ENCODE data around the gene ATP8B4. TPM values are rescaled to one million over a fixed set of nuclear protein-coding genes. Genes with fewer than 3 reads are reported as not detected.

ATP8B4 gene
- polyA plus RNA-seq, 3 donors, result 6.1 to 9.6 (median 6.8) TPM

- H3K4me3 ChIP-seq (replicated peaks in 1 of 3; ENCODE audit: low read depth in 2 of 3, low read length in 3 of 3), result no peak overlapping the region
- peaks cover 68 to 73% of the 10 kb centered on the region in 2 donors for H3K4me1 ChIP-seq (ENCODE audit: control insufficient read depth in 1 of 2, insufficient read depth in 2 of 2, low read length in 2 of 2)
- no peak overlapping the region for H3K4me2 ChIP-seq (replicated peaks; ENCODE audit: extremely low read depth, low read length, poor library complexity, severe bottlenecking)
- H2AFZ ChIP-seq (ENCODE audit: insufficient read depth, low read depth, low read length, poor library complexity, severe bottlenecking), result no peak overlapping the region
- Mint-ChIP-seq H3K9me3 (peaks cover 0 to 2% (median 0%) of the 10 kb centered on the region in 7 donors), H3K27me3 (ENCODE audit: low read depth in 3 of 3) (no peaks in the 10 kb centered on the region), H3K36me3 (peaks cover 3 to 18% of the 10 kb centered on the region in 2 donors), H3K27ac (peak overlapping the region; percentile 78 to 95 (median 90)), H3K4me1 (peaks cover 78% of the 10 kb centered on the region), H3K4me3 (peak overlapping the region in 1 of 2 donors; percentile 48)
- H3K9ac ChIP-seq (ENCODE audit: insufficient read depth, low read length, poor library complexity, severe bottlenecking), result no peak overlapping the region
- peak overlapping the region; percentile 25 to 80 for H3K27ac ChIP-seq (ENCODE audit: low read depth in 1 of 2, low read length in 2 of 2)
- no peaks in the 10 kb centered on the region for H3K27me3 ChIP-seq (ENCODE audit: control insufficient read depth in 2 of 2, insufficient read depth in 2 of 2, low read length in 2 of 2)
- intact Hi-C loops (cut with micrococcal nuclease), result loop anchor here in 1 of 2 donors (10.0 kb wide), 1 partner anchor 57 kb away; the partner anchor contains the start of gene ATP8B4
- WGBS (ENCODE audit: insufficient coverage), result 49% methylated on average over 4 of the region's 5 CpGs
- peaks cover 98% of the 10 kb centered on the region for H3K79me2 ChIP-seq (ENCODE audit: insufficient read depth, low read length)
- TF ChIP-seq CTCF (IDR thresholded peaks at IDR 0.05), result no peak
- H4K20me1 ChIP-seq (ENCODE audit: insufficient read depth, low read length), result no peaks in the 10 kb centered on the region
- no peaks in the 10 kb centered on the region for H3K9me3 ChIP-seq (replicated peaks in 1 of 2; ENCODE audit: control insufficient read depth in 1 of 2, insufficient read depth in 1 of 2, low read length in 2 of 2)
- DNase-seq, result peak in 1 of 3 donors; percentile 22
- H3K36me3 ChIP-seq (replicated peaks in 1 of 2; ENCODE audit: control insufficient read depth in 1 of 2, insufficient read depth in 2 of 2, low read length in 2 of 2), result no peaks in the 10 kb centered on the region
Measured at GRCh38 chr15:50057905-50058639, 61.0 kb downstream of the ATP8B4 start.

GRCh38 chr15:50057196-50057595 lies 61.8 kb downstream of the ATP8B4 start:
- no peak for TF ChIP-seq CTCF (IDR thresholded peaks at IDR 0.05)
- Mint-ChIP-seq H3K27me3 (ENCODE audit: low read depth in 3 of 3) (no peaks in the 10 kb centered on the region), H3K4me1 (peaks cover 85% of the 10 kb centered on the region), H3K4me3 (no peak overlapping the region), H3K27ac (peak overlapping the region; percentile 78 to 95 (median 90)), H3K36me3 (peaks cover 3 to 13% of the 10 kb centered on the region in 2 donors), H3K9me3 (peaks cover 0 to under 1% (median 0%) of the 10 kb centered on the region in 7 donors)
- H3K36me3 ChIP-seq (replicated peaks in 1 of 2; ENCODE audit: control insufficient read depth in 1 of 2, insufficient read depth in 2 of 2, low read length in 2 of 2), result no peaks in the 10 kb centered on the region
- H3K79me2 ChIP-seq (ENCODE audit: insufficient read depth, low read length), result peaks cover 98% of the 10 kb centered on the region
- WGBS (ENCODE audit: insufficient coverage), result 83% methylated on average over 1 of the region's 4 CpGs
- H4K20me1 ChIP-seq (ENCODE audit: insufficient read depth, low read length), result no peaks in the 10 kb centered on the region
- H3K9me3 ChIP-seq (replicated peaks in 1 of 2; ENCODE audit: control insufficient read depth in 1 of 2, insufficient read depth in 1 of 2, low read length in 2 of 2), result no peaks in the 10 kb centered on the region
- H2AFZ ChIP-seq (ENCODE audit: insufficient read depth, low read depth, low read length, poor library complexity, severe bottlenecking), result peak overlapping the region; percentile 38
- H3K9ac ChIP-seq (ENCODE audit: insufficient read depth, low read length, poor library complexity, severe bottlenecking), result peak overlapping the region; percentile 17
- intact Hi-C loops (cut with micrococcal nuclease), result loop anchor here in 1 of 2 donors (10.0 kb wide), 1 partner anchor 58 kb away; the partner anchor contains the start of gene ATP8B4
- no peak overlapping the region for H3K4me2 ChIP-seq (replicated peaks; ENCODE audit: extremely low read depth, low read length, poor library complexity, severe bottlenecking)
- DNase-seq, result peak in 2 of 3 donors; percentile 69 to 86
- no peaks in the 10 kb centered on the region for H3K27me3 ChIP-seq (ENCODE audit: control insufficient read depth in 2 of 2, insufficient read depth in 2 of 2, low read length in 2 of 2)
- H3K4me3 ChIP-seq (replicated peaks in 1 of 3; ENCODE audit: low read depth in 2 of 3, low read length in 3 of 3), result no peak overlapping the region
- peaks cover 77 to 79% of the 10 kb centered on the region in 2 donors for H3K4me1 ChIP-seq (ENCODE audit: control insufficient read depth in 1 of 2, insufficient read depth in 2 of 2, low read length in 2 of 2)
- H3K27ac ChIP-seq (ENCODE audit: low read depth in 1 of 2, low read length in 2 of 2), result peak overlapping the region; percentile 37 to 80

Data from CD14-positive monocyte (primary cell).